Esophagus squamous epithelium (tissue), 4 donors: ENCODE results near the gene MRPS26.

ENCODE experiments used
- CTCF ChIP-seq, 6 experiments: fragments of 450-650 bp in 4 of 6; fragments of 200-600 bp in 2 of 6; sonication (generic) in 2 of 6; IDR thresholded peaks; one replicate each; pipeline ENCODE4 v1.5.1; 2016 to 2019; ENCODE audit warnings: antibody characterized with exemption in 6 of 6, mild to moderate bottlenecking in 4 of 6, moderate library complexity in 4 of 6
- POLR2A ChIP-seq, 4 donors: fragments of 450-650 bp; IDR thresholded peaks; one replicate each; pipeline ENCODE4 v1.6.1; 2017; ENCODE audit warnings: antibody characterized with exemption in 4 of 4, mild to moderate bottlenecking in 4 of 4, moderate library complexity in 3 of 4

- TF ChIP-seq POLR2A (IDR thresholded peaks at IDR 0.05), result no peak
- no peak for TF ChIP-seq CTCF (IDR thresholded peaks at IDR 0.05)
Observed at GRCh38 chr20:3043322-3043721, 2.5 kb upstream of the MRPS26 start, which contains the start of gene GNRH2.
